SKM-1 (cell line): ENCODE measurements around the gene LRRC25.

ENCODE experiments used
- DNase-seq: peaks from one replicate; lab custom pipeline; 2025; ENCODE audit not compliant: unreplicated experiment; lab: John Stamatoyannopoulos, UW

Gene LRRC25

GRCh38 chr19:18435842-18436670, 38.6 kb upstream of the LRRC25 start:
- DNase-seq: no peak

- no peak for DNase-seq
Measured at GRCh38 chr19:18435178-18435841, 37.9 kb upstream of the LRRC25 start.

- no peak for DNase-seq
Measured at GRCh38 chr19:18434411-18435175, 37.2 kb upstream of the LRRC25 start.

GRCh38 chr19:18433735-18434398, 36.4 kb upstream of the LRRC25 start:
- no peak for DNase-seq

- DNase-seq: no peak
Measured at GRCh38 chr19:18433015-18433691, 35.7 kb upstream of the LRRC25 start.

GRCh38 chr19:18432275-18433014, 35.0 kb upstream of the LRRC25 start:
- no peak for DNase-seq

- DNase-seq: no peak
Measured at GRCh38 chr19:18431351-18432197, 34.2 kb upstream of the LRRC25 start.

- no peak for DNase-seq
Measured at GRCh38 chr19:18430417-18431144, 33.2 kb upstream of the LRRC25 start.

GRCh38 chr19:18429717-18430416, 32.4 kb upstream of the LRRC25 start:
- no peak for DNase-seq

- DNase-seq: no peak
Measured at GRCh38 chr19:18428787-18429674, 31.6 kb upstream of the LRRC25 start.

- no peak for DNase-seq
Measured at GRCh38 chr19:18428173-18428786, 30.9 kb upstream of the LRRC25 start.

- DNase-seq: no peak
Measured at GRCh38 chr19:18427743-18428113, 30.3 kb upstream of the LRRC25 start.

- no peak for DNase-seq
Measured at GRCh38 chr19:18427080-18427742, 29.8 kb upstream of the LRRC25 start.

GRCh38 chr19:18426416-18426767, 29.0 kb upstream of the LRRC25 start:
- DNase-seq: no peak

GRCh38 chr19:18425515-18426415, 28.3 kb upstream of the LRRC25 start:
- DNase-seq: no peak
